Activated T-cell treated with anti-CD3 and anti-CD28 coated beads for 1 hour (primary cell): Measurements from ENCODE around the gene PSMF1.
"Not testable (repeated sequence)": the region's sequence is repeated elsewhere in the genome, so short reads cannot be mapped to it uniquely, and the experiment has no call there.

Experiments
- DNase-seq: peaks from one replicate; pipeline ENCODE4 v3.0.0-alpha.2; 2020; ENCODE audit warnings: low read depth

Gene PSMF1

DNA sequence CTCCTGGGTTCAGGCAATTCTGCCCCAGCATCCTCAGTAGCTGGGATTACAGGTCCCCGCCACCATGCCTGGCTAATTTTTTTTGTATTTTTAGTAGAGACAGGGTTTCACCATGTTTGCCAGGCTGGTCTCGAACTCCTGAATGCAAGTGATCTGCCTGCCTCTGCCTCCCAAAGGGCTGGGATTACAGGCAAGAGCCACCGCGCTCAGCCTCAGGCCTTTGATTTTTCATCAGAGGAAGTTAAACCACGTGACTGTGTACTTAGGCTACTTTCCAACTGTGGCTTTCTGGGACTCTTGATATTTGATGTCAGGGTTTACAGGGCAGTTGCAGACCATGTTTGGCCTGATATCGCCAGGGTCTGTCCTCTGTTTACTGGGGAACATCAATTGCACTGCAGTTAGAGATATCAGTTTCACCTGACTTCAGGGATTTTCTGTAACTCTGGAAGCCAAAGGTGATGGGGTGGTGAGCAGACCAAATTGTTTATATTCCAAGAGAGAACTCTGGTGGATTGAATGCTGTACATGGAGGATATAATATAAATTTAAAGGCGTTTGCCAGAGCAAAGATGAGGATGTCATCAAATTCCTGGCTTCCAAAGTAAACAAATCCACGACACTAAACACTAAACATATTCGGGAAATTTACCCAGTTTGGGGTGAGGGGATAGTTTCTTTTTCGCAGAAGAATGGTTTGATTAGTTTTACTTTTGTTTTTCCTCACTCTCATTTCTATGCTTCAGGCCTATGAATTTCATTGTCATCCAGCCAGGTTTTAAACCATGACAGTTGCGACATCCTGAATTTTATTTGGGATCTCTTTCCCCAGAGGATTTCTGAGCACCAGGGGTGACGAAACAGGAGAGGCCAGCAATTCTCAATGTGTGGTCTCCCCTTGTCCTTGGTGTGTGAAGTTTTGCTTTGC lies 4.2 kb downstream of the PSMF1 start:
- no peak for DNase-seq

DNA sequence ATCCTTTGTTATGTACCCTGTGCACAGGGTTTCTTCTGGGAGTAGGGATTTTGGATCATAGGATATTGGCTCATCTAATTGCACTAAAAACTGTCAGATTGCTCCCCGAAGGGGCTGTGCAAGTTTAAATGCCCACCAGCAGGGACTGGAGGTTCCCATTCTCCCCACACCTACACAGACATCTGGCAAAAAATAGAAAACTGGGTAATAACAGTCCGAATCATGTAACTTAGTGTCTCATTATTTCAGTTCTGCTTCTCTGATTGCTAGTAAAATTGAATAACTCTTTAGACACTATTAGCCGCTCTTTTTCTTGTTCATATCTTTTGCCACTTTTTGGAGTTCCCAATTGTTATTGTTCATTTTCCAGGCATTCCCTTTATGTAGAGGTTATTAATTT lies 5.3 kb downstream of the PSMF1 start:
- no peak for DNase-seq

DNA sequence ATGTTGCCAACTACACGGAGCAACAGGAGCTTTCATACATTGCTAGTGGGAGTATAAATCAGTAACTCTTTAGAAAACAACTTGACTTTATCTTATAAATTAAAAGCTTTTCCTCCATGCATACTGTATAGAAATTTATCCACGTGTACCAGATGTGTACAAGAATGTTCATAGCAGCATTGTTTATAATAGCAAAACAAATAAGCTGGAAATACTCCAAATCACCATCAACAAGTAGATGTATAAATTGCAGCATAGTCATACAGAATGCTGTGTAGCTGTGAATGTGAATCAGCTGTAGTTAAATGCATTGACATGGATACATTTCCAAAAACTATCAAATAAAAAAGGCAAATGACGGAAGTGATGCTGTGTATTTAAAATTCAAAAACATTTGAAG lies 6.0 kb downstream of the PSMF1 start:
- DNase-seq: no peak

DNA sequence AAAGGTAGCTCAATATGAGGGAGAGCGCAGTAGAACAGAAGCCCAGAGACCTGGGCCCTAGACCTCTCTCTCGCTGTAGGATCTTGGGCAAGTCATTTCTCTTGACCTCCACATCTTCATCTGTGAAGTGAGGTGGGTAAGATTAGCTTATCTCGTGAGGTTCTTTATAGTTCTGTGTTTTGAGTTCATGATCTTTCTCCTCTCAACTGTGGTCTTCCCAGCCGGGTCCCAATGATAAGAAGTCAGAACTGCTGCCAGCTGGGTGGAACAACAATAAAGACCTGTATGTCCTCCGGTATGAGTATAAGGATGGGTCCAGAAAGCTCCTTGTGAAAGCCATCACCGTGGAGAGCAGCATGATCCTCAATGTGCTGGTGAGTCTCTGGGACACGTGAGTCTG lies 6.9 kb downstream of the PSMF1 start:
- no peak for DNase-seq

DNA sequence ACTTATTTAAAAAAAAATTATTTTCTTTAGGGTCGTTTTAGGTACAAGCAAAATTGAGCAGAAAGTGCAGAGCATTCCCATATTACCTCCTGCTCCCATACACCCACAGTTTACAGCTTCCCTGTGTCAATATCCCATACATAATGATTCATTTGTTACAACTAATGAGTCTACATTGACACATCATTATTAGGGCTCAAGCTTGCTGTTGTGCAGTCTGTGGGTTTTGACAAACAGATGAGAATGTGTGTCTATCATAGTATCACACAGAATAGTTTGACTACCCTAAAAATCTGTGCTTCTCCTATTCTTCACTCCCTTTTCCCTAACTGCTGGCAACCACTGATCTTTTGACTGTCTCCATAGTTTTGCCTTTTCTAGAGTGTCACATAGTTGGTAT lies 9.4 kb downstream of the PSMF1 start:
- DNase-seq: no peak

DNA sequence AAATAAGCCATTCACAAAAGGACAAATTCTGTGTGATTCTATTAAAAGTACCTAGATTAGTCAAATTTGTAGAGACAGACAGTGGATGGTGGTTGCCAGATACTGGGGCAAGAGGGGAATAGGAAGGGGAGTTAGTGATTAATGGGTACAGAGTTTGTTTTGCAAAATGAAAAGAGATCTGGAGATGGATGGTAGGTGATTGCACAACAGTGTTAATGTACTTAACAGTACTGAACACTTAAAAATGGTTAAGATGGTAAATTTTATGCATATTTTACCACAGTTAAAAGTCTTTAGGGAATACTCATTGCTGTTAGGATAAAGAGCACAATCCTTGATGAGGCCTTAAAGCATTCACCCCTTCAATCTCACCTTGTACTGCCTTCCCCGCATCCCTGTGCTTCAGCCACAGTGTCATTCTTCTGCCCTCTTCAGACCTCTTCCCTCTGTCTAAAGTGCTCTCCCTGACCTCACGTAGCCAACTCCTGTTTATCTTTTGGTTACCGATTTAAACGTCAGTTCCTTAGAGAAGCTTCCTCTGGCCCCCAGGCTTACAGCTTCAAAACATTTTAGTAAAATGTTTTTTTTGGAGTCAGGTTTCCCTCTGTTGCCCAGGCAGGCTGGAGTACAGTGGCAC lies 11.8 kb downstream of the PSMF1 start:
- DNase-seq: no peak

DNA sequence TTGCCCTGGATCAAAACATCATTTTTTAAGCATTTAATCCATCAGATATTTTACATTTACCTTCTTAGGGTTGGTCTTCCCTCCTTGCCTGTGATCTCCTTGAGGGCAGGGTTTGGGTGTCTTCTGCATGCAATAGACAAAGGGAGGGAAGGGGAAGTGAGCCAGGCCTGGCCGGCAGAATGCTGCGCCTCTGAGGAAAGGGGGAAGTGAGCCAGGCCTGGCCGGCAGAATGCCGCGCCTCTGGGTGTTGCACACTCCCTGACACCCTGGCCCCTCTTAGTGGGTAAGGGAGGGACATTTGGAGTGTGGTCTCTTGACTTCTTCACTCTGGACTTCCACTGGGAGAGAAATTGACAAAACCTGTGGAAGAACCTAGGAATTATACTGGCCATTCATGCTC lies 12.4 kb downstream of the PSMF1 start:
- DNase-seq: no peak

DNA sequence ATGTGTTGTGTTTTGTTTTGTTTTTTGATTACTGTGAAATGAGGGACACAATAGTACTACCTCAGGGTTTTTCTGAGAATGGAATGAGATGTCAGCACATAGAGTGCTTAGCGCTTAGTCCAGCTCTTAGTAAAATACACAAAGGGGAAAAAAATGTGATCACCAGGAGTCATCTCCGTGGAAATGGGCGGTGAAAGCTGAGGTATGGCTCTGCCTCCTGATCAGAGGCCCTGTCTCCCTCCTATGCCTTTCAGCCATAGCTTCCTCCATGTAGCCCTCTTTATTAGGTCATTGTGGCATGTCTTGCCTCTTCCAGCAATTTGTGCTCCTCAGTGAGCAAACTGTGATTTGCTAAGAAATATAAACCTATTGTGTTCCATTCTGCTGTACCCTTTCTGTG lies 13.0 kb downstream of the PSMF1 start:
- DNase-seq: no peak

DNA sequence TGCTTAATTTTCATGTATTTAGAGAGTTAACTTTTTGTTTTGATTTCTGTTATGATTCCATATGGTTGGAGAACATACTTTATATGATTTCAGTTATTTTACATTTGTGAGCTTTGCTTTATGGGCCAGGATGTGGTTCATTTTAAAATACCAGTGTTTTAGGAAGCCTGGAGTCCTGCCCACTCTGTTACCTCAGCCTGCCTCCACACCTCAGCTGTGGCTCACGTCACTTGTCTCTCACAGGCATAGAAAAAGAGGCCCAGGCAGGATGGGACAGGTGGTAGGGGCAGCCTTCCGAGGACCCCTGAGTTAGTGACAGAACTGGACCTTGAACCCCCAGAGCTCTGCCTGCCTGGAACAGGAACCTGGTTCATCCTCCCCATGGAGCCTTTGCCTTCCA lies 16.0 kb downstream of the PSMF1 start:
- no peak for DNase-seq

DNA sequence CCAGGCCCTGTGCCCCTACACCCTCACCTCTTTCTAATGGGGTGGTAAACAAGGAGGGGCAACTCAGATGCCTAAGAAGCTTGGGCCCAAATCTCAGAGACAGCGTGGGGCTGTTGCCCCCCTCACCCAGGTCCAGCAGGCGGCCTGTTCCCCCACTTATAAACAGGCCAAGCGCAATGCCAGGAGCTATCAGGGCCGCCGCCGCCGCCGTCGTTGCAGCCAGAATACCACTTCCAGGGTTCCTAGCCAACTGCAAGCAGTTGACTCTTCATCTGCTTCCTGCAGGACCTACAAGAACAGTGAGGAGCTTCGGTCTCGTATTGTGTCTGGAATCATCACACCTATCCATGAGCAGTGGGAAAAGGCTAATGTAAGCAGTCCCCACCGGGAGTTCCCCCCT lies 16.4 kb downstream of the PSMF1 start:
- DNase-seq: no peak

DNA sequence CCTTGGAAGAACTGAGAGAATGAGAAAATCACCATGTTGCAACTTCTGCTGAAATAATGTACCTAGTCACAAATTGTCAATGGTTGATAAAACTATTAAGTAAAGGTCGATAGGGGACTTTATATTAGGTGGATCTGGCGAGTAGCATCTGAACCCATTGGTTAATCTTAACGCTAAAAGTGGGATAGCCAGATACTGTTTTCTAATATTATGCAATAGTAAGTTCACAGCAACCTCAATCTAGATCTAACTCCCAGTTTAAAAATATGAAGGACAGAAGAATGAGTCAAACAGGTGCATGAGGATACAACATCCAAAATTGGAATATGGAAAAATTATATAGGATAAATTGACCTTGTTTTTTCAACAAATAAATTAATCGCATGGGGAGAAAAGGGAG lies 18.8 kb downstream of the PSMF1 start:
- DNase-seq: no peak

DNA sequence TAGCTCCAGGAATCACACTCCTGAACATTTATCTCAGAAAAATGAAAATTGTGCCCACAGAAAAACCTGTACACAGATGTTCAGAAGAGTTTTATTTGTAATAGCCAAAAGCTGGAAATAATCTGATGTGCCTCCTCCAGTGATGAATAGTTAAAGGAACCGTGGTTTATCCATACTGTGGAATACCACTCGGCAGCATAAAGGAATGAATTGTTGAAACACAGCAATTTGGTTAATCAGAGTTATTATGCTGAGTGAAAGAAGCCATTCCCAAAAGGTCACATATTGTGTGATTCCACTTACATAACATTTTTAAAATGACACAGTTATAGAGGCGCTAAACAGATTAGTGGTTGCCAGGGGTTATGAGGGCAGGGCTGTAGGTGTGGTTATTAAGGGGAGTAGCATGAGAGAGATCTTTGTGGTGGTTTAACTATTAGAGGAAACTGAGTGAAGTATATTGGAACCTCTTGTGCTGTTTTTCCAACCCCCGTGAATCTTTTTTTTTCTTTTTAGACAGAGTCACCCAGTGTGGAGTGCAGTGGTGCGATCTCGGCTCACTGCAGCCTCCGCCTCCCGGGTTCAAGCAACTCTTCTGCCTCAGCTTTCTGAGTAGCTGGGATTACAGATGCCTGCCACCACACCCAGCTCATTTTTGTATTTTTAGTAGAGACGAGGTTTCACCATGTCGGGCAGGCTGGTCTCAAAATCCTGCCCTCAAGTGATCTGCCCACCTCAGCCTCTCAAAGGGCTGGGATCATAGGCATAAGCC lies 26.2 kb downstream of the PSMF1 start:
- DNase-seq: no peak

DNA sequence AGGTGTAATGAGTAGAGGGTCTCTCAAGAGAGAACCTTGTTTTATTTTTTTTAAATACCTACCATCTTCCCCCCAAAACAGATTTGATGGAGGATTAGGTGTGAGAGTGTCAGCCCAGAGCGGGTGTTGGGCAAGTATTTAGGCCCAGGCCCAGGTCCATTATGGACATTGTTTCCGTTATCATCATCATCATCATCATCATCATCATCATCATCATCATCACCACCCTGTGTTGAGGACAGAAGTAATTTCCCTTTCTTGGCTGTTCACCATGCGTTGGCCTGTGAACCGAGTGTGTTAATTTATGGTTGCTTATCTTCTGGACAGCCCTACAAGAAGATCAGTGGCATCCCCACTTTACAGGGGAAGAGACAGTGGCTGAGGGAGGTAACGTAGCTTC lies 28.6 kb downstream of the PSMF1 start:
- no peak for DNase-seq

DNA sequence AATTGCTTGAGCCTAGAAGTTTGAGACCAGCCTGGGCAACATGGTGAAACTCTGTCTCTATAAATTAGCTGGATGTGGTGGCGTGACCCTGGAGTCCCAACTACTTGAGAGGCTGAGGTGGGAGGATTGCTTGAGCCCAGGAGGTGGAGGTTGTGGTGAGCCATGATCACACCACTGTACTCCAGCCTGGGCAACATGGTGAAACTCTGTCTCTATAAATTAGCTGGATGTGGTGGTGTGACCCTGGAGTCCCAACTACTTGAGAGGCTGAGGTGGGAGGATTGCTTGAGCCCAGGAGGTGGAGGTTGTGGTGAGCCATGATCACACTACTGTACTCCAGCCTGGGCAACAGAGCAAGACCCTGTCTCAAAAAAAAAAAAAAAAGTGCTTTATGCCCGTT lies 31.4 kb downstream of the PSMF1 start:
- DNase-seq: not testable (repeated sequence)

DNA sequence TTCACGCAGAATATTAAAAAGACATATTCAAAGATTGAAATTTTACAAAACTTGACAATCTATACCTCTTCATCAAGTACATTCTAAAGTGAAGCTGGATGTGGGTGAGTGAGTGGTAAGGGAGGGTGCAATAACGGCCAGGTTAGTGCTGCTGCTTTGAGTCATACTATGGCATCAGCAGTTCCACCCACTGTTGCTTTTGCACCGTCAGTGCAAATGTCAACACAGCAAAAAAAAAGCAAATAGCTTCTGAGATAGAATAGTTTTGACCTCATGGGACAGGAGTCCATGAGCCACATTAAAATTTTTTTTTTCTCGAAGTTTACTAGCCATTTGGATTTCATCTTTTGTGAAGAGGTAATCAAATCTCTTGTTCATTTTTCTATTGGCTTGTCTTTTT lies 31.8 kb downstream of the PSMF1 start:
- DNase-seq: no peak

DNA sequence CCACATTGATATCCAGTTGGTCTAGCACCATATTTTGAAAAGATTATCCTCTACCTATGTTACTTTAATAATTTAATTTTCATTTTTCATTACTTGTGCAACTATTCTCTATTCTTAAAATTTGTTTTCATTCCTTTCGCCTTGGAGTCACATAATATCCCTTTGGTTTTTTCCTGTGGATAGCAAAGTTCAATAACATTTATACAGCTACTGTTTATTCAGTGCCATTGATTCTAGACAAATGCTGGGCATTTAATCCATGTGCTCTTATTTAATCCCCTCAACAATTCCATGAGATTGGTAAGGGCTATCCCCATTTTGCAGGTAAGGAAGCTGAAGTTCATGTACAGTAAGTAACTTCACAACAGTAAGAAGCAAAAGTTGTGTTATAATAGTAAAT lies 32.6 kb downstream of the PSMF1 start:
- DNase-seq: no peak

DNA sequence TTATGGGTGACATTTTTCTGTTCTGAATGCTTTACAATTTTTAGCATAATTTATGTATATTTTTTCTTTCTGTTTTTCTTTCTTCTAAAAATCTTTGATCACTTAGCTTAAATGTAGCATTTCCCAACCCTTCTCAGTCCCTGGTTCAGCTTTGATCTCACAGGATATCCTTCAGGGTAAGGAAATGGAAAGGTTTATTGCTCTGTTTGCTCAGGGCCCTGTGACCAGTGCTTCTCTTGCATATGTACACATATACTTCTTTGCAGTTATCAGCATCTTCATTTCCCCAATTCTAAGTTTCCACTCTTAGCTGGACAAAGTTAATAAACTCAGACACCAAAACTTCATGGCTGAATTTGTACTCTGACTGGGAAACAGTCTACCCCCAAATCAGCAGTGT lies 35.8 kb downstream of the PSMF1 start:
- DNase-seq: no peak

DNA sequence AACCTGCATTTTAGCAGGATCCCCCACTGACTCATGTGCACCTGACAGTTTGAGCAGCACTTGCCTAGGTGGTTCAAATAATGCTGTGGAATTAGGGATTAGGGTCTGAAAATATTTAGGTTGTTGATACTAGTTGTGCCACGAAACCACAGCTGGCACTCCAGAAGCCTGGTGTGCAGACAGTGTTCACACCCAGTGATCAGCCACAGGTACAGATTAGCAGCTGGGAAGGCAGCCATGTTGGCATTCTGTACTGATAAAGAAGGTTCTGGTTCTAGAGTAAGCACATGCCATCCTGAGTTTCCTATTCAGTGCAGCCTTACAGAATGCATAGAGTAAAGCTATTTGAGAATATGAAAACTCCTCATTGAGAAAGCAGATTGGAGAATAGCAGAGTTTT lies 36.3 kb downstream of the PSMF1 start:
- no peak for DNase-seq

DNA sequence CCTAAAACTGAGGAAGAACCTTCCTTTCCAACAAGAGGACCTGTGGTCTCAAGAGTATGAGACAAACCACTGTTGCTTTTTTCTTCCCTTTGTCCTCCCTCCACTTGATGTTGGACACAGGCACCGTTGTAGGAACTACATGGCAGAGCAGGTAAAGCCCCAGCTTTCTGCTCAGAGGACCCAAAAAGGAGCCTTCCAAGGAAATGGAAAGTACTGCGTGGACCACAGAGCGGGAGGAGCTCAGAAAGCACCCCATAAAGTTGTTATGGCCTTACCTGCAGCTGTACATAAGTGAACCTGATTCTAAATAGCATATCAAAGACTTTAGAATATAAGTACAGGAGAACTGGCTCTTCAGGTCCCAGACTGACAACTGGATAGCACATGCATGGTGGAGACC lies 36.9 kb downstream of the PSMF1 start:
- DNase-seq: no peak

DNA sequence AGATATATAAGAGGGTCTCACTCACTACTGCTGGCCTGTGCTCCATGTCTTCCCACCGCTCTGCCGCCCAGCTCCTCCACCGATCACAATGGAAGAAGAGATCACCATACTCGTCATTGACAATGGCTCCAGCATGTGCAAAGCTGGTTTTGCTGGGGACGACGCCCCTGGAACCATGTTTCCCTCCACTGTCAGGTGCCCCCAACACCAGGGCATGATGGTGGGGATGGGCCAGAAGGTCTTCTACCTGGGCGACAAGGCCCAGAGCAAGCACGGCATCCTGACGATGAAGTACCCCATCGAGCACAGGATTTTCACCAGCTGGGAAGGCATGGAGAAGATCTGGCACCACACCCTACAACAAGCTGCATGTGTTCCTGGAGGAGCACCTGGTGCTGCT lies 42.1 kb downstream of the PSMF1 start:
- no peak for DNase-seq

DNA sequence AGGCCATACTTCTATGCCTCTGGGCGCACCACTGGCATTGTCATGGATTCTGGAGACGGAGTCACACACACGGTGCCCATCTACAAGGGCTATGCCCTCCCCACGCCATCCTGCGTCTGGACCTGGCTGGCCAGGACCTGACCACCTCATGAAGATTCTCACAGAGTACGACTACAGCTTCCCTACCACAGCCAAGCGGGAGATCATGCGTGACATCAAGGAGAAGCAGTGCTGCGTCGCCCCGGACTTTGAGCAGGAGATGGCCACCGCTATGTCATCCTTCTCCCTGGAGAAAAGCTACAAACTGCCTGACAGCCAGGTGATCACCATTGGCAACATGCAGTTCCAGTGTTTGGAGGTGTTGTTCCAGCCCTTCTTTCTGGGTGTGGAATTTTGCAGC lies 42.6 kb downstream of the PSMF1 start:
- DNase-seq: no peak

DNA sequence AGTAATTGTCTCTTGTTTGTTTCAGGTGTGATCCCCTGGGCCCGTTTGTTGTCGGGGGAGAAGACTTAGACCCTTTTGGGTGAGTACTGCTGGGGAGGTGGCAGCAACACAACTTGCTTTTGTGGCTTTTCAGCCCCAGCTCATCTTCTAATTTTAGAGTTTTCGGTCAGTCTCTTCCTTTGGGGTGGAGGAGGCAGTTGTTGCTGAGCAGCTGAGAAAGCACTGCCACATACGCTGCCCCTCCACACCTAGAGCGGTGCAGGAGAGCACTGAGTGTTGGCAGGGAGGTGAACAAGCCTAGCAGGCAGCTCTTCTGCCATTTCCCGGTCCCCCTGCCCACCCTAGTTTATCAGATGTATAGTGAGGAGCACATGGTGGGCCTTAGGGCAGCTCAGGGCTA lies 44.7 kb downstream of the PSMF1 start:
- no peak for DNase-seq

DNA sequence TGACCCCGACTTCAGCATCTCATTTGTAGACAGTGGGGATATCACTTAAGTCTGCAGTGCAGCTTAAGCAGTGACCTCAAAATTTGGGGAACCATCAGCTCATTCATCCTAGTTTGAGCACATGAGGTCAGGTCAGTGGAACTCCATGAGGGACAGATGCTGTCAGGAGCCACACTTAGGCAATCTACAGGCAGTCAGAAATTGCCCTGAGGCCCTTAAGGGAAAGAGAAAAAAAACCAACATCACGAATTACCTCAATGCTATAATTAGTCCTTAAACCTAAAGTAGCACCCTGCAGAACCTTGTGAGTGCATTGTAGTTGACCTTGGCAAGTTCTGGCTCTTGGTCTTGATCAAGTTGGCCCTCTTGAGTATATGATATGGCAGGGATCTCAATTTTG lies 45.3 kb downstream of the PSMF1 start:
- no peak for DNase-seq
